IMR-90 (cell line): ENCODE results near the gene NPAS3. TPM values are rescaled to one million over a fixed set of nuclear protein-coding genes. Genes with fewer than 3 reads are reported as not detected.

Source experiments
- ATAC-seq: fragments of 200-7000 bp; cut with Tn5 transposase; 2 replicates; pipeline ENCODE4 v1.9.1; 2020; ENCODE audit warnings: low read depth, mild to moderate bottlenecking, moderate library complexity
- BruUV-seq: library from RNA; stranded (reverse); fragments of 400-500 nt; replicated peaks from 2 replicates; lab custom pipeline; 2021; lab: Mats Ljungman, UMichigan
- CTCF ChIA-PET: fragments of 300-600 bp; formaldehyde crosslinking; extraction: SDS; loops from one replicate; lab custom pipeline; 2021; ENCODE audit warnings: antibody characterized with exemption; lab: Yijun Ruan, JAX
- POLR2A ChIA-PET: fragments of 300-600 bp; sonication (Branson Sonifier 250); formaldehyde crosslinking; loops from one replicate; lab custom pipeline; 2022; ENCODE audit warnings: antibody characterized with exemption; ENCODE audit not compliant: unreplicated experiment; lab: Charles Lee
- DNase-seq: peaks from one replicate; pipeline ENCODE4 v3.0.0; 2013
- H2AFZ ChIP-seq: replicated peaks from 2 replicates; pipeline ENCODE3; 2013; ENCODE audit warnings: low read length, mild to moderate bottlenecking; ENCODE audit not compliant: poor library complexity
- H2AK5ac ChIP-seq: 2 replicates; pipeline ENCODE4 v1.6.1; 2013; ENCODE audit warnings: low read depth, low read length, inconsistent platforms
- H2AK9ac ChIP-seq: replicated peaks from 2 replicates; pipeline ENCODE3; 2013; ENCODE audit warnings: mild to moderate bottlenecking, low read depth, low read length, moderate library complexity; ENCODE audit not compliant: poor library complexity
- H2BK120ac ChIP-seq: 2 replicates; pipeline ENCODE4 v1.6.1; 2013; ENCODE audit warnings: low read depth, low read length, inconsistent platforms
- H2BK15ac ChIP-seq: 3 replicates; pipeline ENCODE4 v1.6.1; 2013; ENCODE audit warnings: low read depth, low read length, inconsistent platforms
- H2BK20ac ChIP-seq: 2 replicates; pipeline ENCODE4 v1.6.1; 2013; ENCODE audit warnings: low read depth, mild to moderate bottlenecking, inconsistent platforms, low read length, moderate library complexity
- H2BK5ac ChIP-seq: 2 replicates; pipeline ENCODE4 v1.6.1; 2013; ENCODE audit warnings: mild to moderate bottlenecking, low read depth, low read length, inconsistent platforms; ENCODE audit not compliant: poor library complexity, severe bottlenecking
- H3K14ac ChIP-seq: replicated peaks from 2 replicates; pipeline ENCODE4 v1.6.1; 2013; ENCODE audit warnings: low read depth, low read length, inconsistent platforms
- H3K18ac ChIP-seq: 2 replicates; pipeline ENCODE4 v1.6.1; 2013; ENCODE audit warnings: low read depth, low read length, control low read depth
- H3K23ac ChIP-seq: 2 replicates; pipeline ENCODE4 v1.6.1; 2013; ENCODE audit warnings: low read depth, low read length, inconsistent platforms
- H3K27ac ChIP-seq: 2 replicates; pipeline ENCODE4 v1.5.1; 2013; ENCODE audit warnings: mild to moderate bottlenecking, control low read depth, low read length; ENCODE audit not compliant: insufficient read depth
- H3K27me3 ChIP-seq: 2 replicates; pipeline ENCODE4 v1.6.1; 2013; ENCODE audit warnings: low read length; ENCODE audit not compliant: control insufficient read depth, insufficient read depth
- H3K36me3 ChIP-seq: 2 replicates; pipeline ENCODE4 v1.6.1; 2013; ENCODE audit warnings: low read length, mixed read lengths; ENCODE audit not compliant: control insufficient read depth, insufficient read depth
- H3K4ac ChIP-seq: 2 replicates; pipeline ENCODE4 v1.6.1; 2013; ENCODE audit warnings: low read depth, low read length, inconsistent platforms
- H3K4me1 ChIP-seq: 2 replicates; pipeline ENCODE4 v1.6.1; 2013; ENCODE audit warnings: low read length, mixed read lengths; ENCODE audit not compliant: control insufficient read depth, insufficient read depth
- H3K4me2 ChIP-seq: 2 replicates; pipeline ENCODE4 v1.6.1; 2013; ENCODE audit warnings: low read depth, mild to moderate bottlenecking, control low read depth, low read length, moderate library complexity
- H3K4me3 ChIP-seq: 2 replicates; pipeline ENCODE4 v1.5.1; 2013; ENCODE audit warnings: low read depth, mild to moderate bottlenecking, control low read depth, low read length, moderate library complexity; ENCODE audit not compliant: insufficient read depth
- H3K56ac ChIP-seq: 2 replicates; pipeline ENCODE4 v1.6.1; 2013; ENCODE audit warnings: low read length, inconsistent platforms; ENCODE audit not compliant: insufficient read depth; ENCODE audit errors: extremely low read depth
- H3K79me1 ChIP-seq, 2 experiments: 2 replicates each; pipeline ENCODE4 v1.6.1; 2013; ENCODE audit warnings: low read length in 2 of 2, inconsistent platforms in 1 of 2, low read depth in 1 of 2
- H3K9ac ChIP-seq: 2 replicates; pipeline ENCODE4 v1.6.1; 2013; ENCODE audit warnings: low read depth, low read length, control low read depth
- H3K9me1 ChIP-seq: 2 replicates; pipeline ENCODE4 v1.6.1; 2013; ENCODE audit warnings: low read length, inconsistent platforms; ENCODE audit not compliant: insufficient read depth
- H3K9me3 ChIP-seq: 2 replicates; pipeline ENCODE4 v1.6.1; 2013; ENCODE audit warnings: low read length; ENCODE audit not compliant: control insufficient read depth, insufficient read depth
- H4K20me1 ChIP-seq: 2 replicates; pipeline ENCODE4 v1.6.1; 2013; ENCODE audit warnings: low read length, inconsistent platforms; ENCODE audit not compliant: insufficient read depth
- H4K5ac ChIP-seq: 2 replicates; pipeline ENCODE4 v1.6.1; 2013; ENCODE audit warnings: mild to moderate bottlenecking, low read depth, low read length, control low read depth
- H4K8ac ChIP-seq, 2 experiments: 2 replicates each; pipeline ENCODE4 v1.6.1; 2013; ENCODE audit warnings: low read depth in 2 of 2, low read length in 2 of 2, control low read depth in 1 of 2, inconsistent platforms in 1 of 2
- H4K91ac ChIP-seq: 2 replicates; pipeline ENCODE4 v1.6.1; 2013; ENCODE audit warnings: low read depth, low read length, inconsistent platforms; ENCODE audit not compliant: insufficient read depth
- BHLHE40 ChIP-seq: fragments of 150-350 bp; IDR thresholded peaks from 2 replicates; pipeline ENCODE4 v1.6.1; 2016; ENCODE audit warnings: mild to moderate bottlenecking, low read depth, low read length
- CHD1 ChIP-seq: IDR thresholded peaks from 2 replicates; pipeline ENCODE4 v1.6.1; 2012; ENCODE audit warnings: low read depth, low read length, improper control_type of control experiment
- ELK1 ChIP-seq: fragments of 150-350 bp; IDR thresholded peaks from 2 replicates; pipeline ENCODE4 v1.6.1; 2016; ENCODE audit warnings: low read depth, mild to moderate bottlenecking, low read length, moderate library complexity, borderline replicate concordance
- FOS ChIP-seq: fragments of 150-350 bp; IDR thresholded peaks from 2 replicates; pipeline ENCODE4 v1.6.1; 2016; ENCODE audit warnings: low read depth, low read length
- MAZ ChIP-seq: IDR thresholded peaks from 2 replicates; pipeline ENCODE4 v1.6.1; 2012; ENCODE audit warnings: low read depth, mild to moderate bottlenecking, low read length, improper control_type of control experiment, moderate library complexity, borderline replicate concordance
- MXI1 ChIP-seq: IDR thresholded peaks from 2 replicates; pipeline ENCODE4 v1.6.1; 2012; ENCODE audit warnings: low read depth, mild to moderate bottlenecking, low read length, moderate library complexity, borderline replicate concordance
- NFE2L2 ChIP-seq: fragments of 150-350 bp; IDR thresholded peaks from 2 replicates; pipeline ENCODE4 v1.6.1; 2016; ENCODE audit warnings: low read depth, mild to moderate bottlenecking, low read length
- POLR2A ChIP-seq: IDR thresholded peaks from 2 replicates; pipeline ENCODE4 v1.6.1; 2012; ENCODE audit warnings: mild to moderate bottlenecking, low read depth, low read length
- RFX5 ChIP-seq: IDR thresholded peaks from 2 replicates; pipeline ENCODE4 v1.8.0; 2012; ENCODE audit warnings: low read depth, mild to moderate bottlenecking, low read length, moderate library complexity
- SMC3 ChIP-seq: fragments of 150-350 bp; IDR thresholded peaks from 2 replicates; pipeline ENCODE4 v1.6.1; 2016; ENCODE audit warnings: low read depth, mild to moderate bottlenecking, antibody characterized with exemption, low read length, moderate library complexity
- USF2 ChIP-seq: fragments of 150-350 bp; IDR thresholded peaks from 2 replicates; pipeline ENCODE4 v1.6.1; 2017; ENCODE audit warnings: mild to moderate bottlenecking, antibody characterized with exemption, low read length, low read depth
- WGBS, 2 experiments: methylation state at CpG; one replicate each; pipeline versions ENCODE4 v1.1.5 to v1.1.7; 2013; ENCODE audit warnings: missing lambda C conversion rate in 2 of 2; ENCODE audit not compliant: insufficient read length in 1 of 2; ENCODE audit errors: extremely low coverage in 2 of 2; 5-methylcytosine and 5-hydroxymethylcytosine counted together
- dilution Hi-C: fragments of 300-500 bp; cut with HindIII; formaldehyde crosslinking; loops from one replicate; pipeline ENCODE4 v1.14.3; 2018; ENCODE audit warnings: low sequenced_read_pairs; ENCODE audit not compliant: unreplicated experiment
- in situ Hi-C: fragments of 300-500 bp; cut with MboI; formaldehyde crosslinking; loops from 3 replicates; pipeline ENCODE4 v1.14.3; 2019; ENCODE audit warnings: low sequenced_read_pairs, inconsistent platforms, mixed read lengths
- intact Hi-C: fragments of 100-400 bp; cut with micrococcal nuclease; formaldehyde crosslinking; loops from 2 replicates; pipeline ENCODE4 v1.10.0; 2022
- polyA plus RNA-seq, 3 experiments: library from polyadenylated mRNA; depleted of rRNA; stranded (reverse); fragments of >200 nt; gene quantifications; 2 replicates each; pipeline ENCODE4 v1.2.3, GENCODE V29; 2012; ENCODE audit warnings: low replicate concordance in 1 of 3
- total RNA-seq: library from RNA; depleted of rRNA; stranded (reverse); fragments of >200 nt; gene quantifications from 2 replicates; pipeline ENCODE4 v1.2.3, GENCODE V29; 2012

The NPAS3 gene
- total and polyA plus RNA-seq, 2 of the 4 experiments (the other 2 are of a cell fraction): not detected

GRCh38 chr14:33052943-33053342 lies 114.3 kb downstream of the NPAS3 start:
- BruUV-seq: no TSS peak
- in situ Hi-C loops (no loop called here), dilution Hi-C loops (no loop called here), intact Hi-C loops (no loop called here)
- Histone ChIP-seq H4K91ac (no peak overlapping the region), H3K4ac (no peak overlapping the region), H2AK5ac (no peak overlapping the region), H3K27ac (no peak overlapping the region), H3K4me2 (no peak overlapping the region), H3K27me3 (no peaks in the 10 kb centered on the region), H3K4me1 (no peaks in the 10 kb centered on the region), H2BK120ac (no peak overlapping the region), H4K8ac (no peak overlapping the region), H2BK20ac (no peak overlapping the region), H2BK15ac (no peak overlapping the region), H3K56ac (no peak overlapping the region), H4K5ac (no peak overlapping the region), H3K18ac (no peak overlapping the region), H2AFZ (no peak overlapping the region), H4K20me1 (no peaks in the 10 kb centered on the region), H3K14ac (no peak overlapping the region), H3K9ac (no peak overlapping the region), H3K4me3 (no peak overlapping the region), H3K79me1 (no peaks in the 10 kb centered on the region), H2AK9ac (no peak overlapping the region), H3K9me1 (no peaks in the 10 kb centered on the region), H2BK5ac (no peak overlapping the region), H3K9me3 (no peaks in the 10 kb centered on the region), H3K23ac (no peak overlapping the region), H3K36me3 (no peaks in the 10 kb centered on the region)
- ATAC-seq (no peak), DNase-seq (no peak)
- no CpG with 5 or more reads among the region's 2 CpGs for WGBS, 2 experiments
- ChIA-PET CTCF (no interaction called here), POLR2A (no interaction called here)
- TF ChIP-seq SMC3: no peak
- TF ChIP-seq USF2: no peak
- TF ChIP-seq POLR2A: no peak
- TF ChIP-seq NFE2L2: no peak
- TF ChIP-seq BHLHE40: no peak
- TF ChIP-seq MXI1: no peak
- no peak for TF ChIP-seq ELK1
- no peak for TF ChIP-seq RFX5
- no peak for TF ChIP-seq MAZ
- no peak for TF ChIP-seq CHD1
- no peak for TF ChIP-seq FOS
